Coronary artery (tissue), 2 donors: ENCODE measurements around the gene DCTN4.

Experiments used
- DNase-seq: peaks from one replicate; pipeline ENCODE4 v3.0.0-alpha.2; 2017; ENCODE audit warnings: low spot score
- H3K27ac ChIP-seq, 2 donors: fragments of 200-600 bp; sonication (generic); one replicate each; pipeline ENCODE4 v1.5.1; 2016 to 2019
- H3K4me3 ChIP-seq: fragments of 200-600 bp; sonication (generic); 2 replicates; pipeline ENCODE4 v1.5.1; 2016; ENCODE audit warnings: mild to moderate bottlenecking, moderate library complexity
- TF ChIP-seq, protein P1 (sequence below): fragments of 200-600 bp; sonication (generic); IDR thresholded peaks from one replicate; pipeline ENCODE4 v1.5.1; 2019; ENCODE audit warnings: antibody characterized with exemption

Gene DCTN4

DNA sequence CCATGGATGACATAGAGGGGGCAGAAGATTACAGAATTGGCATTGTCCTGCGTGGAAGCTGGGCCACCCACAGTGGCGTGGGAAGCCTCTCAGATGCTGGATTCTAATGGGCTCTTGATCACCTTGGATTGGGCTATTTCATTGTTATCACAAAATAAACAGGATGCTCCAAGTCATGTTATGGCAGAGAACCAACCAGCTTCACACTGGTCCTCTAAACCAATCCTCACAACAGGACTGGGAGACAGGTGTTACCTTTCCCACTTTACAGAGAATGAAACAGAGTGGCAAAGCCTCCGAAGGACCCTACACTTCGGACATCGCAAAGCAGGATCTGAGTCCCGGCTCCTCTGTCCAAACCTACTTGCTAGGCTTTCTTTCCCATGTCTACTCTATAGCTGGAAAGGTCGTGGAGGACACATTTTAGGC, 19.3 kb upstream of the DCTN4 start:
- TF ChIP-seq, protein P1, sequence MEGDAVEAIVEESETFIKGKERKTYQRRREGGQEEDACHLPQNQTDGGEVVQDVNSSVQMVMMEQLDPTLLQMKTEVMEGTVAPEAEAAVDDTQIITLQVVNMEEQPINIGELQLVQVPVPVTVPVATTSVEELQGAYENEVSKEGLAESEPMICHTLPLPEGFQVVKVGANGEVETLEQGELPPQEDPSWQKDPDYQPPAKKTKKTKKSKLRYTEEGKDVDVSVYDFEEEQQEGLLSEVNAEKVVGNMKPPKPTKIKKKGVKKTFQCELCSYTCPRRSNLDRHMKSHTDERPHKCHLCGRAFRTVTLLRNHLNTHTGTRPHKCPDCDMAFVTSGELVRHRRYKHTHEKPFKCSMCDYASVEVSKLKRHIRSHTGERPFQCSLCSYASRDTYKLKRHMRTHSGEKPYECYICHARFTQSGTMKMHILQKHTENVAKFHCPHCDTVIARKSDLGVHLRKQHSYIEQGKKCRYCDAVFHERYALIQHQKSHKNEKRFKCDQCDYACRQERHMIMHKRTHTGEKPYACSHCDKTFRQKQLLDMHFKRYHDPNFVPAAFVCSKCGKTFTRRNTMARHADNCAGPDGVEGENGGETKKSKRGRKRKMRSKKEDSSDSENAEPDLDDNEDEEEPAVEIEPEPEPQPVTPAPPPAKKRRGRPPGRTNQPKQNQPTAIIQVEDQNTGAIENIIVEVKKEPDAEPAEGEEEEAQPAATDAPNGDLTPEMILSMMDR, result no peak
- no peak for DNase-seq
- Histone ChIP-seq H3K27ac (peak overlapping the region; percentile 89 to 95), H3K4me3 (peak overlapping the region; percentile 86)

DNA sequence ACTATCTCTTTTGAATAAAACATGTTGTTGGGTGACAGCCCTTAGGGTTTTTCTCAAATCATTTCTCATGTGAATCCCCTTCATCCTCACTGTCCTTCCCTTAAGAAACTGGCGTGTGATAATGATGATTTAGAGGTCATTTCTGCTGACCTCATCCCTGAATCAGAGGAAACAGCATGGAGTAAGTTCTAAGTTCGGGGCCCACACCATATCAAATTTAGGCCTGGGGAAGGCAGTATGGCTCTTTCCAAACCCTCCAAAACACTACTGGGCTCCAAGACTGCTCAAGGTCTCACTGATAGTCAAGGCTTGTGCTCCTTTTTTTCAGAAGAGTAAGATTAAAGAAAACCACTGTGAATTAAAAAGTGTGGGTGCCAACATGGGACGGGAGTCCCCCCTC, 18.9 kb upstream of the DCTN4 start:
- peak overlapping the region; percentile 86 for H3K4me3 ChIP-seq

DNA sequence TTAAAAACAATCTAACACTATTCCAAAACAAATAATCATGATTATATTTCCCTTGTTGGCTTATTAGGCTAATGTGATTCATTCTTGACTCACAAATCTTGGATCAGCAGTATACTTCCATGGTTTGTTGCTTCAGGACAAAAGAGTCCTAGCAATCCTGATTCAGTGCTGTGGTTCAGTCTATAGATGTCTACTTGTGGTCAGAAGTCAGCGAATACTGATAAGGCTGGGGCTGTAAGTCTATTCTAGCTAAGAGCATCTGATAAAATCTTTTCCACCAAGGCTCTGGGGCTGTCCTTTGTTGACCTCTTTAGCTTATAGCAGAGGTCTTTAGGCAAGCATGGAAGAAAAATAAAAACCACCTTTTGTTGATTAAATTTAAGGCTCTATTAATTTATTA, 15.3 kb upstream of the DCTN4 start:
- Histone ChIP-seq H3K27ac (peak overlapping the region in 1 of 2 donors; percentile 5), H3K4me3 (no peak overlapping the region)
- DNase-seq, result no peak
- TF ChIP-seq, protein P1, result no peak

More for the DNA sequence above, 18.9 kb upstream of the DCTN4 start:
- TF ChIP-seq, protein P1, result no peak
- no peak for DNase-seq
- H3K27ac ChIP-seq, result peak overlapping the region; percentile 89 to 95

DNA sequence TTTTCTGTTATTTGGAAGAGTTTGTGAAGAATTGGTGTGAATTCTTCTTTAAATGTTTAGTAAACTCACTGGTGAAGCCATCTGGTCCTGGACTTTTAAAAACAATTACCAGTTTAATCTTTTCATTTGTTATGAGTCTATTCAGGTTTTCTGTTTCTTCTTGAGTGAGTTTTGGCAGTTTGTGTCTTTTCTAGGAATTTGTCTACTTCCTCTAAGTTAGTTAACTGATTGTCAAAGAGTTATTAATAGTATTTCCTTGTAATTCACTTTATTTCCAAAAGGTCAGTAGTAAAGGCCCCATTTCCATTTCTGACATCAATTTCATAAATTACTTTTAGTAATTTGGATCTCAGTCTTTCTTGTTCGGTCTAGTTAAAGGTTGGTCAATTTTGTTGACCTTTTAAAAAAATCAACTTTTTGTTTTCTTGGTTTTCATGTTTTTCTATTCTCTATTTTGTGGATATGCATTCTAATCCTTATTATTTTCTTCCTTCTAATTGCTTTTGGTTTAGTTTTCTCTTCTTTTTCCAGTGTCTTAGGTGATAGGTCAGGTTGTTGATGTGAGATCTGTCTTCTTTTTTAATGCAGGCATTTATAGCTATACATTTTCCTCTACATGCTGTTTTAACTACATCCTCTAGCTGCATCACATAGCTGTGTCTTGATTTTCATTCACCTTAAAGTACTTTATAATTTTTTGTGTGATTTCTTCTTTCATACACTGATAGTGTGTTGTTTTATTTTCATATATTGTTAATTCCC, 12.4 kb upstream of the DCTN4 start:
- TF ChIP-seq, protein P1, result no peak

DNA sequence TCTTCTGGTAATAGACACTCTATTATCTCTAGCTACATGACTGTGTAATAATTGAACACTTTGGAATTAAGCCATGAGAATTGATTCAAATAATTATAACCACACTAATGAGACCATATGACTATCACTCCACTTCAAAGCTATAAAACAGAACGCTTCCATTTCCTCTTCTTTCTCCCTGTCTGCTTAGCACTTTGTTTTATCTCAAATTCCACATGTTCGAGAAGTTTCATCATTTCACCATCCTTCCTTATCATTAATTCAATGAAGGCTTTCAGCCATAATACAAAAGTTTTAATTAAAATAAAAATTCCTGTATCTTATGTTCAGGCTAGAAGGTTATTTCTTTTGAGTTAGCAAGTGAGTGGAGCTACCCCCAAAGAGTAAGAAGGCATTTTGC, 7.4 kb upstream of the DCTN4 start:
- TF ChIP-seq, protein P1, result no peak
- H3K4me3 ChIP-seq, result no peak overlapping the region
- no peak overlapping the region for H3K27ac ChIP-seq
- no peak for DNase-seq

More for the DNA sequence above, 12.4 kb upstream of the DCTN4 start:
- Histone ChIP-seq H3K27ac (no peak overlapping the region), H3K4me3 (no peak overlapping the region)
- no peak for DNase-seq

DNA sequence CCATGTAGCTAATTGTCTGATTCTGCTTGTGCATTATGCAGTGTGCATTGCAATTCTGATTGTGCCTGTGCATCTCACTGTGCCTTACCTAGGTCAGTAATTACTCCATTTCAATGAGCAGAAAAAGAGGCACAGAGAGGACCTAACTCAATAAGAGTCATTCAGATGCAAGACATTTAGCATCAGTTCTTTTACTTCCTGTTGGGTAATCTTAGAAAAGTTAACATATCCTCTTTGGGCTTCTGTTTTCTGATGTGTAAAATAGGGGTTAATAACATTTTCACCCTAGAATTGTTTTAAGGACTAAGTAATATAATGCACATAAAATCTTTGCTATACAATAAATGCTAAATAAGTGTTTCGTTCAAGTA, 7.0 kb upstream of the DCTN4 start:
- no peak for DNase-seq
- TF ChIP-seq, protein P1, result no peak
- Histone ChIP-seq H3K27ac (peak overlapping the region in 1 of 2 donors; percentile 8), H3K4me3 (no peak overlapping the region)
